Tibial nerve (tissue), 4 donors: Measurements from ENCODE around the gene SORCS2. TPM values are rescaled to one million over a fixed set of nuclear protein-coding genes. Genes with fewer than 3 reads are reported as not detected.

Source experiments
- DNase-seq, 2 donors: peaks; one replicate each; pipeline ENCODE4 v3.0.0-alpha.2; 2019; ENCODE audit warnings: low spot score in 2 of 2
- H3K27ac ChIP-seq, 4 donors: fragments of 200-600 bp; sonication (generic) in 3 of 4; one replicate each; pipeline ENCODE4 v1.5.1; 2017 to 2019; ENCODE audit warnings: mild to moderate bottlenecking in 1 of 4
- H3K27me3 ChIP-seq, 2 donors: fragments of 200-600 bp; sonication (generic) in 1 of 2; one replicate each; pipeline versions ENCODE4 v1.5.1 to v1.6.0; 2017 to 2019
- H3K36me3 ChIP-seq, 3 donors: fragments of 200-600 bp; sonication (generic); one replicate each; pipeline ENCODE4 v1.5.1; 2018 to 2019
- H3K4me1 ChIP-seq, 4 donors: fragments of 200-600 bp; sonication (generic) in 3 of 4; one replicate each; pipeline ENCODE4 v1.5.1; 2017 to 2019
- H3K4me3 ChIP-seq, 4 donors: fragments of 200-600 bp; sonication (generic) in 3 of 4; one replicate each; pipeline ENCODE4 v1.5.1; 2017 to 2019; ENCODE audit warnings: mild to moderate bottlenecking in 1 of 4, moderate library complexity in 1 of 4
- H3K9me3 ChIP-seq, 4 donors: fragments of 200-600 bp; sonication (generic) in 3 of 4; one replicate each; pipeline ENCODE4 v1.5.1; 2017 to 2019
- EP300 ChIP-seq, 2 donors: sonication (generic); formaldehyde crosslinking; IDR thresholded peaks; one replicate each; pipeline ENCODE4 v1.6.1; 2017; ENCODE audit warnings: antibody characterized with exemption in 2 of 2, mild to moderate bottlenecking in 1 of 2
- POLR2A ChIP-seq, 2 donors: fragments of 450-650 bp; IDR thresholded peaks; one replicate each; pipeline ENCODE4 v1.6.1; 2017; ENCODE audit warnings: antibody characterized with exemption in 2 of 2, mild to moderate bottlenecking in 2 of 2, moderate library complexity in 2 of 2
- WGBS, 2 donors: methylation state at CpG; one replicate each; pipeline ENCODE4 v1.1.5; 2018; 5-methylcytosine and 5-hydroxymethylcytosine counted together
- total RNA-seq, 4 donors: library from RNA; depleted of rRNA; stranded (reverse); fragments of >200 nt; gene quantifications; one replicate each; pipeline ENCODE4 v1.1.0, GENCODE V29; 2016
- TF ChIP-seq, protein P1 (sequence below), 5 experiments: fragments of 200-600 bp in 3 of 5; fragments of 450-650 bp in 2 of 5; sonication (generic) in 3 of 5; IDR thresholded peaks; one replicate each; pipeline ENCODE4 v1.5.1; 2016 to 2019; ENCODE audit warnings: antibody characterized with exemption in 5 of 5, mild to moderate bottlenecking in 3 of 5, moderate library complexity in 2 of 5

SORCS2 gene
- total RNA-seq, 4 donors from 2014 or later = 15.6 to 48.9 (median 38.3) TPM

DNA sequence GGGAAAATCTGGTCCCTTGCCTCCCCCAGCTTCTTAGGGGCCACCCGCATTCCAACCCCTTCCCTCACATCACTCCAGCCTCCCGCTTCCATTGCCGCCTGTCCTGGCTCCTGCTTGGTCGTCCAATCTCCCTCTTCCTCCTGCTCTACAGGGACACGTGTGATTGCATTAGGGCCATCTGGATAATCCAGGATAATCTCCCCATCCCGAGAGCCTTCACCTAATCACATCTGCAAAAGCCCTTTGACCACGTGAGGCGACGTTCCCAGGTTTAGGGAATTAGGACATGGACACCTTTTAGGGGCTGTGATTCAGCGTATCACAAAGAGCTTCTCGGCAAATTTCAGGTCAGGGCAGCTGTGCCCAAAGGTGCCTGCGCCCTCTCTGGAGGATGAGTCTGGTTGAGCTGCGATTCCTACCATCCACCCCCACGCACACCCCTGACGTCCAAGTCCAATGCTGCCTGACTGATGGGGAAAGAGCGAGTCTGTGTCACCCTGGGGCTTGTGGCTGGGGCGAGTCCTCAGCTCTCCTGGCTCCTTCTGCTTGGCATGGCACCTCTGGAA lies 137.8 kb downstream of the SORCS2 start:
- TF ChIP-seq EP300 (IDR thresholded peaks at IDR 0.05) (no peak), POLR2A (IDR thresholded peaks at IDR 0.05) (no peak)
- TF ChIP-seq, protein P1, sequence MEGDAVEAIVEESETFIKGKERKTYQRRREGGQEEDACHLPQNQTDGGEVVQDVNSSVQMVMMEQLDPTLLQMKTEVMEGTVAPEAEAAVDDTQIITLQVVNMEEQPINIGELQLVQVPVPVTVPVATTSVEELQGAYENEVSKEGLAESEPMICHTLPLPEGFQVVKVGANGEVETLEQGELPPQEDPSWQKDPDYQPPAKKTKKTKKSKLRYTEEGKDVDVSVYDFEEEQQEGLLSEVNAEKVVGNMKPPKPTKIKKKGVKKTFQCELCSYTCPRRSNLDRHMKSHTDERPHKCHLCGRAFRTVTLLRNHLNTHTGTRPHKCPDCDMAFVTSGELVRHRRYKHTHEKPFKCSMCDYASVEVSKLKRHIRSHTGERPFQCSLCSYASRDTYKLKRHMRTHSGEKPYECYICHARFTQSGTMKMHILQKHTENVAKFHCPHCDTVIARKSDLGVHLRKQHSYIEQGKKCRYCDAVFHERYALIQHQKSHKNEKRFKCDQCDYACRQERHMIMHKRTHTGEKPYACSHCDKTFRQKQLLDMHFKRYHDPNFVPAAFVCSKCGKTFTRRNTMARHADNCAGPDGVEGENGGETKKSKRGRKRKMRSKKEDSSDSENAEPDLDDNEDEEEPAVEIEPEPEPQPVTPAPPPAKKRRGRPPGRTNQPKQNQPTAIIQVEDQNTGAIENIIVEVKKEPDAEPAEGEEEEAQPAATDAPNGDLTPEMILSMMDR (IDR thresholded peaks at IDR 0.05) = no peak
- Histone ChIP-seq H3K36me3 (no peaks in the 10 kb centered on the region), H3K27me3 (no peaks in the 10 kb centered on the region), H3K4me3 (no peak overlapping the region), H3K27ac (no peak overlapping the region), H3K4me1 (peaks cover 0 to 91% (median 16%) of the 10 kb centered on the region in 4 donors), H3K9me3 (no peaks in the 10 kb centered on the region)
- DNase-seq = no peak
- WGBS, 2 donors = 90 to 95% methylated on average over 17 of the region's 17 CpGs

DNA sequence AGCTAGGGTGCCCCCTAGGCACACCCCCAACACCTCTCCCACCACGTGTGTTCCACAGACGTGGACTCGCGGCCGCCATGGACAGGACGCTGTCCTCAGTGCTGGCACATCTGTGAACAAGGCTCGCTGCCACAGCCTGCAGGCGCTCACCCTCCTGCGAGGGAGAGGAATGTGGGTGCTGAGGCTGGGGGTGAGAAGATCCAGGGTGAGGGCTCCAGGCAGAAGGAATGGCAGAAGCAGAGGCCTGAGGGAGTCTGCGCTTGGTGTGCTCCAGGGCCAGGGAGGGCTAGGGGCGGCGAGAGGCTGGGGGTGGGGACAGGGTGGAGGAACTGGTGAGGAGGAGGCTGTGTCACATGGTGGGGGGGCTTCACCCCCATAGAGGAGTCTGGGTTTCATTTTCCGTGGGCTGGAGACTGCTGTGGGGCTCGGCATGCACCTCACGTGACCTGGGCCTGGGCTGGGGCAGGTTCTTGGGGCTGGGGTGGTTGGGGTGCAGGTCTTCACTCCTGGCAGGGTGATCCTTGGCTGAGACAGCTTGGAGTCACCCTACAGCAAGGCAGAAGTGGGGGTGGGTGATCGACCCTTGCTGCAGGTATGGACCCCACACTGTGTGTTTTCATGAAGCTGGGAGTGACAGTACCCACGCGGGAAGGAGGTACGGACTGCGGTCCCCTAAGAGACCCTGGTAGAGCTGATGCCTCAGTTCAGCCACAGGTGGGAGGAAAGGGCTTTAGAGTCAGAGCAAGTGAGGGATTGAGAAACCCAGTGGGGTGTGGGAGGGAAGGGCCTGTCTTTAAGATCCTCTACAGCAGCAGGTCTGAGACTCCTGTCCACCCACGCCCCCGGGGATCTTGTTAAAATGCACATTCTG lies 138.7 kb downstream of the SORCS2 start:
- Histone ChIP-seq H3K4me1 (peaks cover 0 to 91% (median 20%) of the 10 kb centered on the region in 4 donors), H3K9me3 (no peaks in the 10 kb centered on the region), H3K36me3 (no peaks in the 10 kb centered on the region), H3K27me3 (no peaks in the 10 kb centered on the region), H3K4me3 (no peak overlapping the region), H3K27ac (no peak overlapping the region)
- no peak for DNase-seq
- 88 to 89% methylated on average over 20 to 22 of the region's 22 CpGs for WGBS, 2 donors
- TF ChIP-seq POLR2A (IDR thresholded peaks at IDR 0.05) (no peak), EP300 (IDR thresholded peaks at IDR 0.05) (no peak)
- TF ChIP-seq, protein P1 (IDR thresholded peaks at IDR 0.05) = no peak

DNA sequence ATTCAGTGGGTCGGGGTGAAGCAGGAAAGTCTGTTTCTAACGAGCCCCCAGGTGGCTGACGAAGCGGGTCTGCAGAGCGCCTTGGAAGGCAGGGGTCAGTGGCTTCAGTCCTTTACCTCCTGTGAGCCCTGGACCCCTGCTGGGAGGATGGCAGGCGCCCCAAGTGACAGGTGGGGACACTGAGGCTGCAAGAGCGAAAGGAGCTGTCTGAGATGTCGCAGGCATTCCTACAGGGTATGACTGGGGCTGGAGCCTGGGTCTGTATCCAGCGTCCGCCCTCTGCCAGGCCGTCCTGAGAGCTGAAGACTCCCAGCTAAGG lies 139.3 kb downstream of the SORCS2 start:
- no peak for DNase-seq
- Histone ChIP-seq H3K27me3 (no peaks in the 10 kb centered on the region), H3K4me1 (peaks cover 0 to 87% (median 19%) of the 10 kb centered on the region in 4 donors), H3K36me3 (no peaks in the 10 kb centered on the region), H3K9me3 (no peaks in the 10 kb centered on the region), H3K27ac (no peak overlapping the region), H3K4me3 (no peak overlapping the region)
- TF ChIP-seq, protein P1 (IDR thresholded peaks at IDR 0.05) = no peak
- TF ChIP-seq POLR2A (IDR thresholded peaks at IDR 0.05) (no peak), EP300 (IDR thresholded peaks at IDR 0.05) (no peak)
- 84 to 90% methylated on average over 11 of the region's 11 CpGs for WGBS, 2 donors

DNA sequence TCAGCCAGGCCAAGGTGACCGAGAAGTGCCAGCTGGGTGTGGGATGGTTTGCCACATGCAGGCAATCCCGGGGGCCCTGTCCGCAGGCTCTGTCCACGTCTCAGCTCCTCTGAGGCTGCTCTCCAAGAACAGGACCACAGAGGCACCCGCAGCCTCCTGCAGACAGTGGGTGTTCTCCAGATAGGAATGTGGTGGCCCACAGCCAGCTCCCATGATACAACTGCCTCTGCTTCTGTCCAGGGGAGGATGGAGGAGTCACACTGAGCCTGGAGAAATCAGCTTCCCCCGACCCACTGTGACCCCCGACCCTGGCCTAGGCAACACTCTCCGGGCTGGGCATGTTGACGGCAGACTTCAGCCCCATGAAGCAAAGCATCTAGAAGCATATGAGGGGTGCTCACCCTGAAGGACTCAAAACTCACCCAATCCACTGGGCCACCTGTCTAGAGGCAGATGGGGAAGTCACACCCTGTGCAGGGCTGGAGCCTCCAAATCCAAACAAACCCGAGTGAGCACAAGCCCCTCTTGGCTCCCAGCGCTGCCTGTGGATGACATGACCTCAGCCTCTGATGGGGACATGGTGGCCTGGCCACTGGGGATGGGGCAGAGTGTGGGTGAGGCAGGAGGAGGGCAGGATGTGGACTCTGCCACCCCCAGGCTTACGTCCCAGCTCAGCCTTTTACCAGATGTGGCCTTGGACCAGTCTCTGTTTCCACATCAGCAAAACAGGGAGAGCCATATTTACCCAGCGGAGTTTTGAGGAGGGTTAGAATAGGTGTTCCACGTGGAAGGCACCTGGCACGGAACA lies 140.1 kb downstream of the SORCS2 start:
- 46 to 52% methylated on average over 11 of the region's 15 CpGs for WGBS, 2 donors
- peak overlapping the region in 1 of 4 donors; percentile 15 for H3K27ac ChIP-seq
- TF ChIP-seq, protein P1 (IDR thresholded peaks at IDR 0.05) = no peak
- no peak for TF ChIP-seq POLR2A (IDR thresholded peaks at IDR 0.05)
- no peak for TF ChIP-seq EP300 (IDR thresholded peaks at IDR 0.05)
- no peak overlapping the region for H3K4me3 ChIP-seq
- DNase-seq = peak; percentile 55 to 70
- peaks cover 0 to 79% (median 14%) of the 10 kb centered on the region in 4 donors for H3K4me1 ChIP-seq
- no peaks in the 10 kb centered on the region for H3K36me3 ChIP-seq
- no peaks in the 10 kb centered on the region for H3K27me3 ChIP-seq
- H3K9me3 ChIP-seq = no peaks in the 10 kb centered on the region
